Bronchial epithelial cell (primary cell): ENCODE data around the gene RNF44. TPM values are rescaled to one million over a fixed set of nuclear protein-coding genes. Genes with fewer than 3 reads are reported as not detected.

Experiments used
- DNase-seq: peaks from one replicate; pipeline ENCODE4 v3.0.0-alpha.2; 2010; ENCODE audit warnings: low read depth
- FAIRE-seq: peaks from 2 replicates; lab custom pipeline; 2011; peaks lifted over from hg19 to GRCh38; lab: Jason Lieb, UNC
- H3K27me3 ChIP-seq: 2 replicates; pipeline ENCODE4 v1.5.1; 2011; ENCODE audit warnings: low read length; ENCODE audit not compliant: control insufficient read depth, insufficient read depth
- H3K36me3 ChIP-seq: 2 replicates; pipeline ENCODE4 v1.5.1; 2011; ENCODE audit warnings: low read length; ENCODE audit not compliant: control insufficient read depth, insufficient read depth
- H3K4me3 ChIP-seq: 2 replicates; pipeline ENCODE4 v1.5.1; 2011; ENCODE audit warnings: mild to moderate bottlenecking, low read depth, low read length, control low read depth
- total RNA-seq: library from RNA; depleted of rRNA; stranded (reverse); fragments of >200 nt; gene quantifications from 2 replicates; pipeline ENCODE4 v1.2.1, GENCODE V29; 2014
- TF ChIP-seq, protein P1 (sequence below): IDR thresholded peaks from 2 replicates; pipeline ENCODE4 v1.5.1; 2011; ENCODE audit warnings: mild to moderate bottlenecking, moderate library complexity, low read length, control low read depth, inconsistent platforms; ENCODE audit not compliant: insufficient read depth, severe bottlenecking

The RNF44 gene
- total RNA-seq, 1 donor from 2014 or later: 2.1 TPM

DNA sequence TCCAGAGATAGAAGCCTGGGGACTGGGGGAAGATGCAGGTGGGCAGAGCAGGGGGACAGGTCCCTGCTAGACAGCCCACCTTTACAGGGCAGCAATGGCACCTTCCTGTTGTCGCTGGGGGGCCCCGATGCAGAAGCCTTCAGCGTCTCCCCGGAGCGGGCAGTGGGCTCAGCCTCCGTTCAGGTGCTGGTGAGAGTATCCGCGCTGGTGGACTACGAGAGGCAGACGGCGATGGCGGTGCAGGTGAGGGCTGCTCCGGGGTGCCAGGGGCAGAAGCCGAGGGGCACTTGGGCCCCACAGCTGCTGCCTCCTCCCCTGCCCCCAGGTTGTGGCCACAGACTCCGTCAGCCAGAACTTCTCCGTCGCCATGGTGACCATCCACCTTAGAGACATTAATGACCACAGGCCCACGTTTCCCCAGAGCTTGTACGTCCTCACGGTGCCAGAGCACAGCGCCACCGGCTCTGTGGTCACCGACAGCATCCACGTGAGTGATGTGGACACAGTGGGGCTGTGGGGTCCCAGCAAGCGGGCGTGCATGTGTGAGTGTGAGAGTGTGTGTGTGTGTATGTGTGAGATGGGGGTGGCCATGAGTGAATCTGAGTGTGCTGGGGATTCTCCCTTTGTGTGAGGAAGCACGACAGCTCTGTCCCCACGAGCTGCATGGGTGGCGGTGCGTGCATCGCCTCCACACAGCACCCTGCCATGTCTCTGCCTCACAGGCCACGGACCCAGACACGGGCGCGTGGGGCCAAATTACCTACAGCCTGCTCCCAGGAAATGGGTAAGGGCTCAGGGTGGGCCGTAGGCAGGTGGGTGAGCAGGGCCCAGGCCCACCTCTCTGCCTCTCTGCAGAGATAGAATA is 40.3 kb upstream of the RNF44 start:
- TF ChIP-seq, protein P1, sequence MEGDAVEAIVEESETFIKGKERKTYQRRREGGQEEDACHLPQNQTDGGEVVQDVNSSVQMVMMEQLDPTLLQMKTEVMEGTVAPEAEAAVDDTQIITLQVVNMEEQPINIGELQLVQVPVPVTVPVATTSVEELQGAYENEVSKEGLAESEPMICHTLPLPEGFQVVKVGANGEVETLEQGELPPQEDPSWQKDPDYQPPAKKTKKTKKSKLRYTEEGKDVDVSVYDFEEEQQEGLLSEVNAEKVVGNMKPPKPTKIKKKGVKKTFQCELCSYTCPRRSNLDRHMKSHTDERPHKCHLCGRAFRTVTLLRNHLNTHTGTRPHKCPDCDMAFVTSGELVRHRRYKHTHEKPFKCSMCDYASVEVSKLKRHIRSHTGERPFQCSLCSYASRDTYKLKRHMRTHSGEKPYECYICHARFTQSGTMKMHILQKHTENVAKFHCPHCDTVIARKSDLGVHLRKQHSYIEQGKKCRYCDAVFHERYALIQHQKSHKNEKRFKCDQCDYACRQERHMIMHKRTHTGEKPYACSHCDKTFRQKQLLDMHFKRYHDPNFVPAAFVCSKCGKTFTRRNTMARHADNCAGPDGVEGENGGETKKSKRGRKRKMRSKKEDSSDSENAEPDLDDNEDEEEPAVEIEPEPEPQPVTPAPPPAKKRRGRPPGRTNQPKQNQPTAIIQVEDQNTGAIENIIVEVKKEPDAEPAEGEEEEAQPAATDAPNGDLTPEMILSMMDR: no peak
- Histone ChIP-seq H3K36me3 (no peaks in the 10 kb centered on the region), H3K27me3 (no peaks in the 10 kb centered on the region), H3K4me3 (no peak overlapping the region)
- DNase-seq (no peak), FAIRE-seq (no peak)

GRCh38 chr5:176575488-176576422 is 38.6 kb upstream of the RNF44 start:
- FAIRE-seq: no peak
- TF ChIP-seq, protein P1: no peak
- Histone ChIP-seq H3K4me3 (no peak overlapping the region), H3K27me3 (no peaks in the 10 kb centered on the region), H3K36me3 (no peaks in the 10 kb centered on the region)
- no peak for DNase-seq

GRCh38 chr5:176575066-176575465 is 37.9 kb upstream of the RNF44 start:
- Histone ChIP-seq H3K36me3 (no peaks in the 10 kb centered on the region), H3K4me3 (no peak overlapping the region), H3K27me3 (no peaks in the 10 kb centered on the region)
- FAIRE-seq: no peak
- TF ChIP-seq, protein P1: no peak
- no peak for DNase-seq

DNA sequence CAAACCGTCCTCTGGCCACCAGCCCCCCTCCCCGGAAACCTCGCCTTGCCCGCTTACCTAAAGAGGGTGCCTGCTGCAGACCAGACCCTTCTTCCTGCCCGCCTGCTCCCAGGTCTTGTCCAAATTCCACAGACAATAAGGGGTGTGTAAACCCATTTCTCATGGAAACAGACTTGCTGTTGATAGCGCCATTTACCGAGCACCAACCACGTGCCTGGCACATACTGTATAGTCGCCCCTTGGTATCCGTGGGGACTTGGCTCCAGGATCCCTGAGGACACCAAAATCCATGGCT is 37.0 kb upstream of the RNF44 start:
- Histone ChIP-seq H3K36me3 (no peaks in the 10 kb centered on the region), H3K27me3 (no peaks in the 10 kb centered on the region), H3K4me3 (no peak overlapping the region)
- DNase-seq (no peak), FAIRE-seq (no peak)
- TF ChIP-seq, protein P1: no peak

DNA sequence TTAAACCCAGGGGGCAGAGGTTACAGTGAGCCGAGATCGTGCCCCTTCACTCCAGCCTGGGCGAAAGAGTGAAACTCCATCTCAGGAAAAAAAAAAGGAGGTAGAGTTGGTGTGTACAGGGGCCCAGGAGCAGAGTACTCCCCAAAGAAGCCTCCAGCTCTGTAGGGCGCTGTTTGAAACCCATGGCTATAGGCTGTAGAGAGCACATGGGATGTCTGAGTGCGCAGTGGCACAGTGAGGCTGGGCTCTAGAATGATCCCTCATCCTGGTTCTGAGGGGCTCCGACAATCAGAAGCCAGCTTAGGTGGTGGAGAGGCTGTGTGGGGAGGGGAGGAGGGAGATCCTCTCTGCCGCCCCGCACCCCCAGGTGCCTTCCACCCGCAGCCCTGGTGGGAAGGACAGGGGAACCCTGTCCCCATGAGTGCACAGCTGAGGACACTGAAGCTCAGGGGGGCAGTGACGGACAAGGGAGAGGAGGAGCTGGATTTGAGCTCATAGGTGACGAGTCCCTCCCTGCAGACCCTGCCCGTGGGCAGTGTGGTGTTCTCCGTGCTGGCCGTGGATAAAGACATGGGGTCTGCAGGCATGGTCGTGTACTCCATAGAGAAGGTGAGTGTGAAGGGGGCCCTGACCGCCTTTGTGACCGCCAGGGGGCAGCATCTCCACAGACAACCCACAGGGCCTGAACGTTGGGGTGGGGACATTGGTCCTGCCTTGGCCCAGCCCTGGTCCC is 36.5 kb upstream of the RNF44 start:
- Histone ChIP-seq H3K4me3 (no peak overlapping the region), H3K27me3 (no peaks in the 10 kb centered on the region), H3K36me3 (no peaks in the 10 kb centered on the region)
- TF ChIP-seq, protein P1: peak; percentile 94
- no peak for FAIRE-seq
- no peak for DNase-seq
